Measurements from ENCODE around the gene MAGEA8. TPM values are rescaled to one million over a fixed set of nuclear protein-coding genes. Genes with fewer than 3 reads are reported as not detected.

Gene MAGEA8
- total and polyA plus RNA-seq, 2 experiments from 2014 or later, result not detected

DNA sequence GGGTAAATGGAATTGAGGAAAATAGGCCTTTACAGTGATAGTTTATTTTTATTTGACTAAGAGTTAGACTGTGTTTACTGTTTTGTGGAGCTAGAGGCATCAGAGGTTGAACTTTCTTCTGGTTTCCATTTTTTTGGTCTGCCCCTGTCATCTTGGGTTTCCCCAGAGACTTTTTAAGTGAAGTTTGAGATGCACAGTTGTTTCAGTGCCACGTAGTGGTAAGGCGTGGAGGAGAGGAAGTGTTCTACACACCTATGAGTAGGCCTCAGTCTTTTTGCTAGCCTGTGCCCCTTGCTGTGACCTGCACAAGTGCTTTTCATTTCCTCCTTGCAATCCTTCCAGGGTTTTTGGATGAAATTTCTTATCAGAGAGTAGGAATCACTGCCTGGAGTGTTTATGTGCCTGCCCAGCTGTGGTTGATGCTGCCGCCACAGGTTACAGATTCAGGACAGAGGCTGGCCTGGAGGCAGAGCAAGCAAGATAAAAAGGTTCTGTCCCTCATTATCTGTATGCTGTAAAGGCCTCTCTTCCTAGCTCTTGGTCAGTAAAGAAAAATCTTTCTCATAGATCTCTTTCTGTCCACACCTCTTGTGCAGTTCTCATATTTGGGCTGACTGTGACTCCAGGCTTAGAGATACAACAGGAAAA, 35.9 kb downstream of the MAGEA8 start:
- H3K4me2 ChIP-seq, result no peak overlapping the region
- DNase-seq (ENCODE audit: low spot score) (no peak), ATAC-seq (no peak)
- no peaks in the 10 kb centered on the region for H3F3A ChIP-seq (replicated peaks; ENCODE audit: low read depth)
- H3K36me3 Mint-ChIP-seq (ENCODE audit: low read depth), result no peaks in the 10 kb centered on the region; the same call in 2 of the 3 replicates
- no peak overlapping the region for H3K27ac Mint-ChIP-seq
- no peaks in the 10 kb centered on the region for H3K9me2 ChIP-seq (ENCODE audit: insufficient read depth)
- peaks cover 2% of the 10 kb centered on the region for H3K27me3 Mint-ChIP-seq (ENCODE audit: insufficient read depth, low read depth, poor library complexity)
- no peaks in the 10 kb centered on the region for H3K4me1 ChIP-seq (ENCODE audit: insufficient read depth)
- no peaks in the 10 kb centered on the region for H3K79me2 ChIP-seq (replicated peaks; ENCODE audit: insufficient read depth)
- no peak overlapping the region for H2AFZ ChIP-seq
- H3K36me3 ChIP-seq (ENCODE audit: insufficient read depth), result no peaks in the 10 kb centered on the region
- H4K20me1 ChIP-seq (replicated peaks; ENCODE audit: insufficient read depth), result no peaks in the 10 kb centered on the region
- H3K4me3 ChIP-seq, result no peak overlapping the region
- TF ChIP-seq STAT1 (IDR thresholded peaks at IDR 0.05; ENCODE audit: unreplicated experiment), result no peak
- TF ChIP-seq CREB1 (CRISPR knock-in tag; IDR thresholded peaks at IDR 0.05; ENCODE audit: low read depth), result no peak
- no peak for TF ChIP-seq NANOG (IDR thresholded peaks at IDR 0.05; ENCODE audit: borderline replicate concordance)
- TF ChIP-seq EZH2phosphoT487 (IDR thresholded peaks at IDR 0.05; ENCODE audit: unreplicated experiment), result no peak
- no peak for TF ChIP-seq ZNF331 (CRISPR knock-in tag; IDR thresholded peaks at IDR 0.05; ENCODE audit: low read depth)
- no peak for TF ChIP-seq CTCF (conservative IDR thresholded peaks at IDR 0.05; ENCODE audit: low read depth in 2 of 2)
- TF ChIP-seq POLR2AphosphoS5 (IDR thresholded peaks at IDR 0.05; ENCODE audit: low read depth), result no peak
- no peak for TF ChIP-seq EZH2 (IDR thresholded peaks at IDR 0.05; ENCODE audit: low read depth, unreplicated experiment)
- no peak for TF ChIP-seq ZNF114 (CRISPR knock-in tag; IDR thresholded peaks at IDR 0.05)
- TF ChIP-seq, protein P1, sequence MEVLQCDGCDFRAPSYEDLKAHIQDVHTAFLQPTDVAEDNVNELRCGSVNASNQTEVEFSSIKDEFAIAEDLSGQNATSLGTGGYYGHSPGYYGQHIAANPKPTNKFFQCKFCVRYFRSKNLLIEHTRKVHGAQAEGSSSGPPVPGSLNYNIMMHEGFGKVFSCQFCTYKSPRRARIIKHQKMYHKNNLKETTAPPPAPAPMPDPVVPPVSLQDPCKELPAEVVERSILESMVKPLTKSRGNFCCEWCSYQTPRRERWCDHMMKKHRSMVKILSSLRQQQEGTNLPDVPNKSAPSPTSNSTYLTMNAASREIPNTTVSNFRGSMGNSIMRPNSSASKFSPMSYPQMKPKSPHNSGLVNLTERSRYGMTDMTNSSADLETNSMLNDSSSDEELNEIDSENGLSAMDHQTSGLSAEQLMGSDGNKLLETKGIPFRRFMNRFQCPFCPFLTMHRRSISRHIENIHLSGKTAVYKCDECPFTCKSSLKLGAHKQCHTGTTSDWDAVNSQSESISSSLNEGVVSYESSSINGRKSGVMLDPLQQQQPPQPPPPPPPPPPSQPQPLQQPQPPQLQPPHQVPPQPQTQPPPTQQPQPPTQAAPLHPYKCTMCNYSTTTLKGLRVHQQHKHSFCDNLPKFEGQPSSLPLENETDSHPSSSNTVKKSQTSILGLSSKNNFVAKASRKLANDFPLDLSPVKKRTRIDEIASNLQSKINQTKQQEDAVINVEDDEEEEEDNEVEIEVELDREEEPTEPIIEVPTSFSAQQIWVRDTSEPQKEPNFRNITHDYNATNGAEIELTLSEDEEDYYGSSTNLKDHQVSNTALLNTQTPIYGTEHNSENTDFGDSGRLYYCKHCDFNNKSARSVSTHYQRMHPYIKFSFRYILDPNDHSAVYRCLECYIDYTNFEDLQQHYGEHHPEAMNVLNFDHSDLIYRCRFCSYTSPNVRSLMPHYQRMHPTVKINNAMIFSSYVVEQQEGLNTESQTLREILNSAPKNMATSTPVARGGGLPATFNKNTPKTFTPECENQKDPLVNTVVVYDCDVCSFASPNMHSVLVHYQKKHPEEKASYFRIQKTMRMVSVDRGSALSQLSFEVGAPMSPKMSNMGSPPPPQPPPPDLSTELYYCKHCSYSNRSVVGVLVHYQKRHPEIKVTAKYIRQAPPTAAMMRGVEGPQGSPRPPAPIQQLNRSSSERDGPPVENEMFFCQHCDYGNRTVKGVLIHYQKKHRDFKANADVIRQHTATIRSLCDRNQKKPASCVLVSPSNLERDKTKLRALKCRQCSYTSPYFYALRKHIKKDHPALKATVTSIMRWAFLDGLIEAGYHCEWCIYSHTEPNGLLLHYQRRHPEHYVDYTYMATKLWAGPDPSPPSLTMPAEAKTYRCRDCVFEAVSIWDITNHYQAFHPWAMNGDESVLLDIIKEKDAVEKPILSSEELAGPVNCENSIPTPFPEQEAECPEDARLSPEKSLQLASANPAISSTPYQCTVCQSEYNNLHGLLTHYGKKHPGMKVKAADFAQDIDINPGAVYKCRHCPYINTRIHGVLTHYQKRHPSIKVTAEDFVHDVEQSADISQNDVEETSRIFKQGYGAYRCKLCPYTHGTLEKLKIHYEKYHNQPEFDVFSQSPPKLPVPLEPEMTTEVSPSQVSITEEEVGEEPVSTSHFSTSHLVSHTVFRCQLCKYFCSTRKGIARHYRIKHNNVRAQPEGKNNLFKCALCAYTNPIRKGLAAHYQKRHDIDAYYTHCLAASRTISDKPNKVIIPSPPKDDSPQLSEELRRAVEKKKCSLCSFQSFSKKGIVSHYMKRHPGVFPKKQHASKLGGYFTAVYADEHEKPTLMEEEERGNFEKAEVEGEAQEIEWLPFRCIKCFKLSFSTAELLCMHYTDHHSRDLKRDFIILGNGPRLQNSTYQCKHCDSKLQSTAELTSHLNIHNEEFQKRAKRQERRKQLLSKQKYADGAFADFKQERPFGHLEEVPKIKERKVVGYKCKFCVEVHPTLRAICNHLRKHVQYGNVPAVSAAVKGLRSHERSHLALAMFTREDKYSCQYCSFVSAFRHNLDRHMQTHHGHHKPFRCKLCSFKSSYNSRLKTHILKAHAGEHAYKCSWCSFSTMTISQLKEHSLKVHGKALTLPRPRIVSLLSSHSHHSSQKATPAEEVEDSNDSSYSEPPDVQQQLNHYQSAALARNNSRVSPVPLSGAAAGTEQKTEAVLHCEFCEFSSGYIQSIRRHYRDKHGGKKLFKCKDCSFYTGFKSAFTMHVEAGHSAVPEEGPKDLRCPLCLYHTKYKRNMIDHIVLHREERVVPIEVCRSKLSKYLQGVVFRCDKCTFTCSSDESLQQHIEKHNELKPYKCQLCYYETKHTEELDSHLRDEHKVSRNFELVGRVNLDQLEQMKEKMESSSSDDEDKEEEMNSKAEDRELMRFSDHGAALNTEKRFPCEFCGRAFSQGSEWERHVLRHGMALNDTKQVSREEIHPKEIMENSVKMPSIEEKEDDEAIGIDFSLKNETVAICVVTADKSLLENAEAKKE (CRISPR knock-in tag; IDR thresholded peaks at IDR 0.05), result no peak
- TF ChIP-seq JUNB (IDR thresholded peaks at IDR 0.05; ENCODE audit: unreplicated experiment), result no peak
- TF ChIP-seq, protein P2, sequence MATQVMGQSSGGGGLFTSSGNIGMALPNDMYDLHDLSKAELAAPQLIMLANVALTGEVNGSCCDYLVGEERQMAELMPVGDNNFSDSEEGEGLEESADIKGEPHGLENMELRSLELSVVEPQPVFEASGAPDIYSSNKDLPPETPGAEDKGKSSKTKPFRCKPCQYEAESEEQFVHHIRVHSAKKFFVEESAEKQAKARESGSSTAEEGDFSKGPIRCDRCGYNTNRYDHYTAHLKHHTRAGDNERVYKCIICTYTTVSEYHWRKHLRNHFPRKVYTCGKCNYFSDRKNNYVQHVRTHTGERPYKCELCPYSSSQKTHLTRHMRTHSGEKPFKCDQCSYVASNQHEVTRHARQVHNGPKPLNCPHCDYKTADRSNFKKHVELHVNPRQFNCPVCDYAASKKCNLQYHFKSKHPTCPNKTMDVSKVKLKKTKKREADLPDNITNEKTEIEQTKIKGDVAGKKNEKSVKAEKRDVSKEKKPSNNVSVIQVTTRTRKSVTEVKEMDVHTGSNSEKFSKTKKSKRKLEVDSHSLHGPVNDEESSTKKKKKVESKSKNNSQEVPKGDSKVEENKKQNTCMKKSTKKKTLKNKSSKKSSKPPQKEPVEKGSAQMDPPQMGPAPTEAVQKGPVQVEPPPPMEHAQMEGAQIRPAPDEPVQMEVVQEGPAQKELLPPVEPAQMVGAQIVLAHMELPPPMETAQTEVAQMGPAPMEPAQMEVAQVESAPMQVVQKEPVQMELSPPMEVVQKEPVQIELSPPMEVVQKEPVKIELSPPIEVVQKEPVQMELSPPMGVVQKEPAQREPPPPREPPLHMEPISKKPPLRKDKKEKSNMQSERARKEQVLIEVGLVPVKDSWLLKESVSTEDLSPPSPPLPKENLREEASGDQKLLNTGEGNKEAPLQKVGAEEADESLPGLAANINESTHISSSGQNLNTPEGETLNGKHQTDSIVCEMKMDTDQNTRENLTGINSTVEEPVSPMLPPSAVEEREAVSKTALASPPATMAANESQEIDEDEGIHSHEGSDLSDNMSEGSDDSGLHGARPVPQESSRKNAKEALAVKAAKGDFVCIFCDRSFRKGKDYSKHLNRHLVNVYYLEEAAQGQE (IDR thresholded peaks at IDR 0.05; ENCODE audit: unreplicated experiment), result no peak
- TF ChIP-seq, protein P3, sequence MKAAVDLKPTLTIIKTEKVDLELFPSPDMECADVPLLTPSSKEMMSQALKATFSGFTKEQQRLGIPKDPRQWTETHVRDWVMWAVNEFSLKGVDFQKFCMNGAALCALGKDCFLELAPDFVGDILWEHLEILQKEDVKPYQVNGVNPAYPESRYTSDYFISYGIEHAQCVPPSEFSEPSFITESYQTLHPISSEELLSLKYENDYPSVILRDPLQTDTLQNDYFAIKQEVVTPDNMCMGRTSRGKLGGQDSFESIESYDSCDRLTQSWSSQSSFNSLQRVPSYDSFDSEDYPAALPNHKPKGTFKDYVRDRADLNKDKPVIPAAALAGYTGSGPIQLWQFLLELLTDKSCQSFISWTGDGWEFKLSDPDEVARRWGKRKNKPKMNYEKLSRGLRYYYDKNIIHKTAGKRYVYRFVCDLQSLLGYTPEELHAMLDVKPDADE (IDR thresholded peaks at IDR 0.05), result no peak
- H3K4me1 Mint-ChIP-seq, result no peaks in the 10 kb centered on the region
- H3K9me3 Mint-ChIP-seq, result no peaks in the 10 kb centered on the region
- H3K27ac ChIP-seq (ENCODE audit: low read depth), result no peak overlapping the region
- H3K27me3 ChIP-seq (ENCODE audit: insufficient read depth), result no peaks in the 10 kb centered on the region
- no peak overlapping the region for H3K4me3 Mint-ChIP-seq

Measured in GM23338 (cell line).